Kidney (tissue), 14 donors: Measurements from ENCODE around the gene C17orf100. TPM values are rescaled to one million over a fixed set of nuclear protein-coding genes. Genes with fewer than 3 reads are reported as not detected.
"Not testable (repeated sequence)": the region's sequence is repeated elsewhere in the genome, so short reads cannot be mapped to it uniquely, and the experiment has no call there.

Source experiments
- DNase-seq, 5 donors: peaks; one replicate each; pipeline ENCODE4 v3.0.0-alpha.2; 2013 to 2020
- FAIRE-seq: peaks from 2 replicates; lab custom pipeline; 2012; peaks lifted over from hg19 to GRCh38; lab: Jason Lieb, UNC
- H3K27ac ChIP-seq, 2 donors: one replicate each; pipeline ENCODE4 v1.7.0; 2013; ENCODE audit warnings: low read depth in 2 of 2, low read length in 2 of 2, inconsistent platforms in 1 of 2
- H3K27me3 ChIP-seq: one replicate; pipeline ENCODE4 v1.7.1; 2013; ENCODE audit warnings: low read length, inconsistent platforms; ENCODE audit not compliant: control insufficient read depth, insufficient read depth
- H3K36me3 ChIP-seq, 3 donors: one replicate each; pipeline versions ENCODE4 v1.7.0 to v1.7.1; 2013; ENCODE audit warnings: low read length in 3 of 3, control low read depth in 1 of 3, inconsistent platforms in 1 of 3; ENCODE audit not compliant: insufficient read depth in 3 of 3, control insufficient read depth in 2 of 3
- H3K4me1 ChIP-seq, 3 donors: one replicate each; pipeline versions ENCODE4 v1.7.0 to v1.7.1; 2013; ENCODE audit warnings: low read length in 3 of 3, inconsistent platforms in 1 of 3, low read depth in 1 of 3; ENCODE audit not compliant: control insufficient read depth in 2 of 3, insufficient read depth in 2 of 3
- H3K4me3 ChIP-seq, 3 donors: one replicate each; pipeline versions ENCODE4 v1.7.0 to v1.8.1; 2013; ENCODE audit warnings: low read length in 3 of 3, control low read depth in 1 of 3, inconsistent platforms in 1 of 3
- H3K9ac ChIP-seq, 3 donors: one replicate each; pipeline versions ENCODE4 v1.7.0 to v1.7.1; 2013; ENCODE audit warnings: low read length in 3 of 3, control low read depth in 1 of 3, inconsistent platforms in 1 of 3
- H3K9me3 ChIP-seq, 3 donors: one replicate each; pipeline versions ENCODE4 v1.7.0 to v1.7.1; 2013; ENCODE audit warnings: low read length in 3 of 3, control low read depth in 1 of 3, inconsistent platforms in 1 of 3; ENCODE audit not compliant: control insufficient read depth in 2 of 3, insufficient read depth in 1 of 3
- CTCF ChIP-seq: IDR thresholded peaks from 3 replicates; pipeline ENCODE4 v1.5.1; 2012; ENCODE audit warnings: mild to moderate bottlenecking, moderate library complexity, borderline replicate concordance; ENCODE audit not compliant: insufficient read depth; ENCODE audit errors: extremely low read depth
- intact Hi-C: fragments of 100-400 bp; cut with DNase I; formaldehyde crosslinking; loops from one replicate; pipeline ENCODE4 v1.11.1; 2022
- polyA plus RNA-seq: library from polyadenylated mRNA; stranded (reverse); fragments of 350-450 nt; fragmentation: Illumina TruSeq; extraction: RNeasy Lipid Tissue Mini Kit (QIAGEN cat#74804); gene quantifications from one replicate; pipeline ENCODE4 v1.2.3, GENCODE V29; 2014; ENCODE audit warnings: low read depth, low replicate concordance; ENCODE audit not compliant: insufficient read depth
- total RNA-seq: library from RNA; stranded (reverse); fragmentation: NEBNext Ultra II Directional; extraction: Animal tissue kit (Norgen Biotek cat#: 25700); gene quantifications from one replicate; pipeline ENCODE4 v1.2.1, GENCODE V29; 2021
- donor health status: control.
- donor health status: control.
- donor health status: control.
- donor health status: control.
- donor health status: control.
- donor health status: DM: yes; HTN: yes; CAD: no.
- donor health status: Normal renal cell carcinoma (clear cell type).

C17orf100 gene
- total and polyA plus RNA-seq, 2 donors from 2014 or later = 3.4 to 3.7 TPM

- no peaks in the 10 kb centered on the region for H3K27me3 ChIP-seq
- DNase-seq (peak in 1 of 5 donors; percentile 35), FAIRE-seq (no peak)
- H3K4me3 ChIP-seq = no peak overlapping the region
- no peaks in the 10 kb centered on the region for H3K4me1 ChIP-seq
- H3K36me3 ChIP-seq = no peaks in the 10 kb centered on the region
- no peak for TF ChIP-seq CTCF
- no peak overlapping the region for H3K27ac ChIP-seq
- H3K9ac ChIP-seq = no peak overlapping the region
- intact Hi-C loops = no loop called here
- H3K9me3 ChIP-seq = no peaks in the 10 kb centered on the region
These were observed 40.0 kb downstream of the C17orf100 start for GRCh38 chr17:6691546-6691945.

GRCh38 chr17:6691958-6692357 is 40.4 kb downstream of the C17orf100 start:
- H3K9ac ChIP-seq, H3K27ac ChIP-seq, H3K4me3 ChIP-seq, H3K36me3 ChIP-seq, H3K4me1 ChIP-seq, H3K27me3 ChIP-seq, intact Hi-C loops, DNase-seq, FAIRE-seq, H3K9me3 ChIP-seq: not testable (repeated sequence)

- no peaks in the 10 kb centered on the region for H3K36me3 ChIP-seq
- DNase-seq (no peak), FAIRE-seq (no peak)
- H3K27me3 ChIP-seq = no peaks in the 10 kb centered on the region
- no peak overlapping the region for H3K27ac ChIP-seq
- intact Hi-C loops = no loop called here
- H3K9me3 ChIP-seq = no peaks in the 10 kb centered on the region
- no peaks in the 10 kb centered on the region for H3K4me1 ChIP-seq
- TF ChIP-seq CTCF = no peak
- no peak overlapping the region for H3K4me3 ChIP-seq
- H3K9ac ChIP-seq = no peak overlapping the region
These were observed 43.5 kb downstream of the C17orf100 start for GRCh38 chr17:6695051-6695450.

GRCh38 chr17:6695565-6695964 is 44.0 kb downstream of the C17orf100 start:
- intact Hi-C loops = no loop called here
- H3K4me3 ChIP-seq = no peak overlapping the region
- TF ChIP-seq CTCF = no peak
- H3K9ac ChIP-seq = no peak overlapping the region
- H3K36me3 ChIP-seq = no peaks in the 10 kb centered on the region
- DNase-seq = no peak
- H3K9me3 ChIP-seq = no peaks in the 10 kb centered on the region
- H3K4me1 ChIP-seq = no peaks in the 10 kb centered on the region
- H3K27me3 ChIP-seq = no peaks in the 10 kb centered on the region
- no peak for FAIRE-seq
- no peak overlapping the region for H3K27ac ChIP-seq
